ENCODE data around the gene DIP2C.

- no peak for TF ChIP-seq EZH2 (IDR thresholded peaks at IDR 0.05; ENCODE audit: borderline replicate concordance, insufficient read depth, low read depth, low read length, poor library complexity, severe bottlenecking)
- no peak for TF ChIP-seq CTCF (IDR thresholded peaks at IDR 0.05)
Observed at GRCh38 chr10:381805-382204, 307.7 kb downstream of the DIP2C start.
